Measurements from ENCODE around the gene ACTMAP.

DNA sequence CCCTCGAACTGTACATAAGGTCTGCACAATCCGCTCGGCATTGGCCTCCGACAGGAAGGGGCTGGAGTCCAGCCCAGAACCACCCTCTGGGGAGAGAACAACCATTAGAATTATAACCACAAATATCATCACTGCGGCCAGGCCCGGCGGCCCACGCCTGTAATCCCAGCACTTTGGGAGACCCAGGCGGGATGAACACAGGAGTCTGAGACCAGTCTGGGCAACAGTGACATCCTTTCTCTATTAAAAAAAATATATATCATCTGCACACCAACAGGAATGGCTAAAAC, 45.0 kb downstream of the ACTMAP start:
- TF ChIP-seq, protein P1, sequence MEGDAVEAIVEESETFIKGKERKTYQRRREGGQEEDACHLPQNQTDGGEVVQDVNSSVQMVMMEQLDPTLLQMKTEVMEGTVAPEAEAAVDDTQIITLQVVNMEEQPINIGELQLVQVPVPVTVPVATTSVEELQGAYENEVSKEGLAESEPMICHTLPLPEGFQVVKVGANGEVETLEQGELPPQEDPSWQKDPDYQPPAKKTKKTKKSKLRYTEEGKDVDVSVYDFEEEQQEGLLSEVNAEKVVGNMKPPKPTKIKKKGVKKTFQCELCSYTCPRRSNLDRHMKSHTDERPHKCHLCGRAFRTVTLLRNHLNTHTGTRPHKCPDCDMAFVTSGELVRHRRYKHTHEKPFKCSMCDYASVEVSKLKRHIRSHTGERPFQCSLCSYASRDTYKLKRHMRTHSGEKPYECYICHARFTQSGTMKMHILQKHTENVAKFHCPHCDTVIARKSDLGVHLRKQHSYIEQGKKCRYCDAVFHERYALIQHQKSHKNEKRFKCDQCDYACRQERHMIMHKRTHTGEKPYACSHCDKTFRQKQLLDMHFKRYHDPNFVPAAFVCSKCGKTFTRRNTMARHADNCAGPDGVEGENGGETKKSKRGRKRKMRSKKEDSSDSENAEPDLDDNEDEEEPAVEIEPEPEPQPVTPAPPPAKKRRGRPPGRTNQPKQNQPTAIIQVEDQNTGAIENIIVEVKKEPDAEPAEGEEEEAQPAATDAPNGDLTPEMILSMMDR (conservative IDR thresholded peaks at IDR 0.05): no peak
- no peak for TF ChIP-seq ZFX (IDR thresholded peaks at IDR 0.05)
